Gastroesophageal sphincter (tissue), 4 donors: Measurements from ENCODE around the gene HUS1B. TPM values are rescaled to one million over a fixed set of nuclear protein-coding genes. Genes with fewer than 3 reads are reported as not detected.

Experiments used
- ATAC-seq: fragments of 150-250 bp; one replicate; pipeline ENCODE4 v1.9.1; 2016; ENCODE audit warnings: mild to moderate bottlenecking, moderate library complexity
- H3K27ac ChIP-seq, 4 donors: fragments of 200-600 bp; sonication (generic) in 3 of 4; 1 replicate in 3 of 4; 2 replicates in 1 of 4; pipeline ENCODE4 v1.5.1; 2016 to 2019
- H3K27me3 ChIP-seq: fragments of 200-600 bp; sonication (generic); one replicate; pipeline ENCODE4 v1.5.1; 2019
- H3K36me3 ChIP-seq, 2 donors: fragments of 200-600 bp; sonication (generic); one replicate each; pipeline ENCODE4 v1.5.1; 2019; ENCODE audit warnings: control low read depth in 1 of 2
- H3K4me1 ChIP-seq, 3 donors: fragments of 200-600 bp; sonication (generic); 1 replicate in 2 of 3; 2 replicates in 1 of 3; pipeline ENCODE4 v1.5.1; 2016 to 2019; ENCODE audit warnings: control low read depth in 2 of 3
- H3K4me3 ChIP-seq, 2 donors: fragments of 200-600 bp; sonication (generic); one replicate each; pipeline ENCODE4 v1.5.1; 2019; ENCODE audit warnings: mild to moderate bottlenecking in 1 of 2, moderate library complexity in 1 of 2
- H3K9me3 ChIP-seq, 3 donors: fragments of 200-600 bp; sonication (generic); one replicate each; pipeline ENCODE4 v1.5.1; 2017 to 2019; ENCODE audit warnings: control low read depth in 2 of 3
- CTCF ChIP-seq, 4 experiments: fragments of 200-600 bp in 2 of 4; fragments of 450-650 bp in 2 of 4; sonication (generic) in 1 of 4; IDR thresholded peaks; one replicate each; pipeline ENCODE4 v1.5.1; 2017 to 2019; ENCODE audit warnings: antibody characterized with exemption in 4 of 4, mild to moderate bottlenecking in 2 of 4, moderate library complexity in 2 of 4
- EP300 ChIP-seq: sonication (generic); formaldehyde crosslinking; IDR thresholded peaks from one replicate; pipeline ENCODE4 v1.6.1; 2017; ENCODE audit warnings: antibody characterized with exemption, mild to moderate bottlenecking
- POLR2A ChIP-seq, 2 donors: fragments of 450-650 bp; IDR thresholded peaks; one replicate each; pipeline ENCODE4 v1.6.1; 2017; ENCODE audit warnings: antibody characterized with exemption in 2 of 2, mild to moderate bottlenecking in 2 of 2, moderate library complexity in 1 of 2
- POLR2AphosphoS5 ChIP-seq: sonication (generic); formaldehyde crosslinking; IDR thresholded peaks from one replicate; pipeline ENCODE4 v1.6.1; 2017; ENCODE audit warnings: antibody characterized with exemption
- WGBS, 2 donors: methylation state at CpG; one replicate each; pipeline ENCODE4 v1.1.5; 2018; ENCODE audit warnings: low coverage in 1 of 2; 5-methylcytosine and 5-hydroxymethylcytosine counted together
- total RNA-seq, 4 donors: library from RNA; depleted of rRNA; stranded (reverse); fragments of >200 nt; gene quantifications; one replicate each; pipeline ENCODE4 v1.1.0, GENCODE V29; 2016

The HUS1B gene
- total RNA-seq, 4 donors from 2014 or later, result 0.77 to 2.3 (median 2.0) TPM; not detected in 1

- peaks cover 0 to 44% of the 10 kb centered on the region in 2 donors for H3K36me3 ChIP-seq
- ATAC-seq, result no peak
- WGBS, 2 donors, result 41 to 50% methylated on average over 1 to 2 of the region's 2 CpGs
- no peak overlapping the region for H3K4me3 ChIP-seq
- no peaks in the 10 kb centered on the region for H3K9me3 ChIP-seq
- TF ChIP-seq EP300, result no peak
- TF ChIP-seq POLR2A (IDR thresholded peaks at IDR 0.05), result no peak
- TF ChIP-seq CTCF (IDR thresholded peaks at IDR 0.05), result no peak
- TF ChIP-seq POLR2AphosphoS5, result no peak
- no peaks in the 10 kb centered on the region for H3K27me3 ChIP-seq
- no peak overlapping the region for H3K27ac ChIP-seq
- H3K4me1 ChIP-seq, result peaks cover 0 to 6% (median 0%) of the 10 kb centered on the region in 3 donors
Measured at GRCh38 chr6:610882-611281, 46.0 kb downstream of the HUS1B start.

GRCh38 chr6:609905-610304 lies 47.0 kb downstream of the HUS1B start:
- no peak overlapping the region for H3K4me3 ChIP-seq
- WGBS, 2 donors, result 94 to 96% methylated on average over 4 of the region's 4 CpGs
- no peak for TF ChIP-seq CTCF (IDR thresholded peaks at IDR 0.05)
- TF ChIP-seq POLR2A (IDR thresholded peaks at IDR 0.05), result no peak
- TF ChIP-seq POLR2AphosphoS5, result no peak
- TF ChIP-seq EP300, result no peak
- no peaks in the 10 kb centered on the region for H3K27me3 ChIP-seq
- no peak overlapping the region for H3K27ac ChIP-seq
- peaks cover 0 to 34% of the 10 kb centered on the region in 2 donors for H3K36me3 ChIP-seq
- H3K9me3 ChIP-seq, result no peaks in the 10 kb centered on the region
- ATAC-seq, result no peak
- H3K4me1 ChIP-seq, result peaks cover 0 to 6% (median 0%) of the 10 kb centered on the region in 3 donors

- no peak for ATAC-seq
- 94 to 100% methylated on average over 4 to 10 of the region's 14 CpGs for WGBS, 2 donors
- Histone ChIP-seq H3K9me3 (no peaks in the 10 kb centered on the region), H3K4me1 (peaks cover 0 to 6% (median 0%) of the 10 kb centered on the region in 3 donors), H3K4me3 (no peak overlapping the region), H3K36me3 (peaks cover 0 to 26% of the 10 kb centered on the region in 2 donors), H3K27me3 (no peaks in the 10 kb centered on the region), H3K27ac (no peak overlapping the region)
- no peak for TF ChIP-seq EP300
- no peak for TF ChIP-seq CTCF (IDR thresholded peaks at IDR 0.05)
- no peak for TF ChIP-seq POLR2A (IDR thresholded peaks at IDR 0.05)
Measured at GRCh38 chr6:606829-607379, 50.0 kb downstream of the HUS1B start.

Other genes starting within 250 kb of the HUS1B start
- 10 to 100 TPM; 17.8 to 39.2 (median 25.8) TPM for gene EXOC2, start 36.0 kb upstream of the HUS1B start, total RNA-seq